B cell (primary cell): ENCODE data around the gene KCND2.

Experiments used
- EZH2 ChIP-seq: IDR thresholded peaks from 2 replicates; pipeline ENCODE4 v1.6.1; 2012; ENCODE audit warnings: borderline replicate concordance, low read depth, mild to moderate bottlenecking, moderate library complexity, low read length; ENCODE audit not compliant: insufficient read depth, poor library complexity, severe bottlenecking
- TF ChIP-seq, protein P1 (sequence below): fragments of 200-600 bp; IDR thresholded peaks from one replicate; pipeline ENCODE4 v1.8.0; 2022; ENCODE audit warnings: antibody characterized with exemption, mild to moderate bottlenecking

DNA sequence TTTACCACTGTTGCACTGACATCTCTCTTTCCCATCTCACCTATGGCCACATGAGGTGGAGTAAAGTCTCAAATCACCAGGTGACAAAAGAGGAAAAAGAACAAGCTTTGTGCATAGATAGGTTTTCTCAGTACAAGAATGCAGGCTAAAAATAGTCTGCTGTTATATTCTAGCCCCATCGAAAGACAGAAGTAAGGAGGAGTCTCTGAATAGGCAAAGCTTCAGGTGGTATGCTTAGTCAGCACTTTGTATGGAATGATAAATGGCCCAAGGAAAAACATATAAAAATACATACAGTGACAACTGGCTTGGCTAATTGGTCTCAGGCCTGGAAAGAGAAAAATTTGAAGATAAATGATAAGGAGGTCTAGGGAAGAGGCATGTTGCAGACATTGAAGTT is 39.6 kb upstream of the KCND2 start:
- TF ChIP-seq, protein P1, sequence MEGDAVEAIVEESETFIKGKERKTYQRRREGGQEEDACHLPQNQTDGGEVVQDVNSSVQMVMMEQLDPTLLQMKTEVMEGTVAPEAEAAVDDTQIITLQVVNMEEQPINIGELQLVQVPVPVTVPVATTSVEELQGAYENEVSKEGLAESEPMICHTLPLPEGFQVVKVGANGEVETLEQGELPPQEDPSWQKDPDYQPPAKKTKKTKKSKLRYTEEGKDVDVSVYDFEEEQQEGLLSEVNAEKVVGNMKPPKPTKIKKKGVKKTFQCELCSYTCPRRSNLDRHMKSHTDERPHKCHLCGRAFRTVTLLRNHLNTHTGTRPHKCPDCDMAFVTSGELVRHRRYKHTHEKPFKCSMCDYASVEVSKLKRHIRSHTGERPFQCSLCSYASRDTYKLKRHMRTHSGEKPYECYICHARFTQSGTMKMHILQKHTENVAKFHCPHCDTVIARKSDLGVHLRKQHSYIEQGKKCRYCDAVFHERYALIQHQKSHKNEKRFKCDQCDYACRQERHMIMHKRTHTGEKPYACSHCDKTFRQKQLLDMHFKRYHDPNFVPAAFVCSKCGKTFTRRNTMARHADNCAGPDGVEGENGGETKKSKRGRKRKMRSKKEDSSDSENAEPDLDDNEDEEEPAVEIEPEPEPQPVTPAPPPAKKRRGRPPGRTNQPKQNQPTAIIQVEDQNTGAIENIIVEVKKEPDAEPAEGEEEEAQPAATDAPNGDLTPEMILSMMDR, result no peak
- no peak for TF ChIP-seq EZH2
